ENCODE results near the gene ATP13A3.

- no peak for TF ChIP-seq POLR2A (IDR thresholded peaks at IDR 0.05)
- TF ChIP-seq EP300 (IDR thresholded peaks at IDR 0.05), result no peak
- no peak for TF ChIP-seq POLR2AphosphoS5 (IDR thresholded peaks at IDR 0.05)
Measured at GRCh38 chr3:194503081-194503531, 16.3 kb upstream of the ATP13A3 start.
